ENCODE data around the gene CPSF7. TPM values are rescaled to one million over a fixed set of nuclear protein-coding genes. Genes with fewer than 3 reads are reported as not detected.

The CPSF7 gene
- total RNA-seq, 1 experiment from 2014 or later = 145 TPM

DNA sequence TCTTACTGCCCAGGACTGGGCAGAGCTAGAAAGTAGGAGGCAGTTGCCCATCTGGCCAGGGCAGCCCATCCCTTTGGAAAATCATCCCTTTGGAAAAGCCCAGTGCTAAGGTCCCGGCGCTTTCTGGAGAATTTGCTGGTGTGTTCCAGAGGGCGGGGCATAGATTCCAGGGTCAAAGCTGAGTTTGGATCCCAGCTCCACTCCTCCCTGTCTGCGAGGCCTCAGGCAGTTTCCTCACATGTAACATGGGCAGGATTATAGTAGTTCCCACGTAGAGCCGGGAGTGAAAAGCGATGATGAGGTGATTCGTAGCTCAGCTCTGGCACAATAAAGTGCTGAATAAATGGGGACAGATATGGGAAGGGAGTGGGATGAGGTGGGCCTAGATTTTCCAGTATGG lies 47.4 kb upstream of the CPSF7 start:
- H2AFZ ChIP-seq (ENCODE audit: low read length) = no peak overlapping the region
- H3K79me1 ChIP-seq (ENCODE audit: insufficient read depth, low read depth, low read length, poor library complexity, severe bottlenecking) = no peaks in the 10 kb centered on the region
- no peak overlapping the region for H4K5ac ChIP-seq (ENCODE audit: insufficient read length, low read depth, low read length)
- H3K36me3 Mint-ChIP-seq (ENCODE audit: insufficient read depth in 1 of 3, low read depth in 3 of 3) = peaks cover 0 to 5% (median 2%) of the 10 kb centered on the region in 3 experiments; a peak in 3 of 7 replicates
- H3K23ac ChIP-seq (ENCODE audit: insufficient read length, low read depth, low read length) = no peak overlapping the region
- H4K8ac ChIP-seq (replicated peaks; ENCODE audit: insufficient read length, low read depth, low read length) = no peak overlapping the region
- no peaks in the 10 kb centered on the region for H3K9me3 Mint-ChIP-seq
- H2BK120ac ChIP-seq (ENCODE audit: low read depth, low read length, poor library complexity, severe bottlenecking) = no peak overlapping the region
- H3K14ac ChIP-seq (ENCODE audit: insufficient read depth, low read length) = no peak overlapping the region
- no peak for DNase-seq
- no peaks in the 10 kb centered on the region for H3K4me1 ChIP-seq (ENCODE audit: insufficient read depth, low read length)
- no peaks in the 10 kb centered on the region for H3K27me3 ChIP-seq (ENCODE audit: insufficient read depth, low read length)
- H3K4ac ChIP-seq (ENCODE audit: low read depth, low read length) = no peak overlapping the region
- no peak overlapping the region for H3K18ac ChIP-seq (ENCODE audit: insufficient read length, low read depth, low read length)
- no peaks in the 10 kb centered on the region for H3K23me2 ChIP-seq (ENCODE audit: insufficient read length, low read depth, low read length, poor library complexity, severe bottlenecking)
- no peaks in the 10 kb centered on the region for H3K79me2 ChIP-seq (ENCODE audit: insufficient read depth, low read length)
- no peak overlapping the region for H3K27ac ChIP-seq (ENCODE audit: insufficient read length, low read depth, low read length)
- no peak overlapping the region for H4K91ac ChIP-seq (ENCODE audit: insufficient read length, low read depth, low read length)
- H2BK15ac ChIP-seq (ENCODE audit: low read depth, low read length) = no peak overlapping the region
- no peak overlapping the region for H3K4me2 ChIP-seq (ENCODE audit: insufficient read depth, insufficient read length, low read length)
- no peaks in the 10 kb centered on the region for H3K9me3 ChIP-seq (ENCODE audit: control insufficient read depth, low read depth, low read length)
- H3K9ac ChIP-seq (ENCODE audit: extremely low read depth, insufficient read length, low read length) = no peak overlapping the region
- no CpG with 5 or more reads among the region's 8 CpGs for WGBS (ENCODE audit: extremely low coverage, insufficient read length, low lambda C conversion rate)
- no peak overlapping the region for H3K27ac Mint-ChIP-seq
- H2AK5ac ChIP-seq (ENCODE audit: insufficient read length, low read length) = no peak overlapping the region
- no peak overlapping the region for H2BK12ac ChIP-seq (ENCODE audit: insufficient read length, low read depth, low read length)
- no peak overlapping the region for H3K4me3 Mint-ChIP-seq
- H2BK5ac ChIP-seq (ENCODE audit: insufficient read length, low read length) = no peak overlapping the region
- peaks cover 17 to 27% of the 10 kb centered on the region in 2 experiments for H3K4me1 Mint-ChIP-seq
- H3K56ac ChIP-seq (ENCODE audit: insufficient read length, low read depth, low read length) = no peak overlapping the region
- H2BK20ac ChIP-seq (ENCODE audit: low read depth, low read length, poor library complexity, severe bottlenecking) = no peak overlapping the region
- no peaks in the 10 kb centered on the region for H4K20me1 ChIP-seq (ENCODE audit: control insufficient read depth, insufficient read depth, insufficient read length)
- no peak overlapping the region for H3T11ph ChIP-seq (ENCODE audit: low read length)
- TF ChIP-seq, protein P1, sequence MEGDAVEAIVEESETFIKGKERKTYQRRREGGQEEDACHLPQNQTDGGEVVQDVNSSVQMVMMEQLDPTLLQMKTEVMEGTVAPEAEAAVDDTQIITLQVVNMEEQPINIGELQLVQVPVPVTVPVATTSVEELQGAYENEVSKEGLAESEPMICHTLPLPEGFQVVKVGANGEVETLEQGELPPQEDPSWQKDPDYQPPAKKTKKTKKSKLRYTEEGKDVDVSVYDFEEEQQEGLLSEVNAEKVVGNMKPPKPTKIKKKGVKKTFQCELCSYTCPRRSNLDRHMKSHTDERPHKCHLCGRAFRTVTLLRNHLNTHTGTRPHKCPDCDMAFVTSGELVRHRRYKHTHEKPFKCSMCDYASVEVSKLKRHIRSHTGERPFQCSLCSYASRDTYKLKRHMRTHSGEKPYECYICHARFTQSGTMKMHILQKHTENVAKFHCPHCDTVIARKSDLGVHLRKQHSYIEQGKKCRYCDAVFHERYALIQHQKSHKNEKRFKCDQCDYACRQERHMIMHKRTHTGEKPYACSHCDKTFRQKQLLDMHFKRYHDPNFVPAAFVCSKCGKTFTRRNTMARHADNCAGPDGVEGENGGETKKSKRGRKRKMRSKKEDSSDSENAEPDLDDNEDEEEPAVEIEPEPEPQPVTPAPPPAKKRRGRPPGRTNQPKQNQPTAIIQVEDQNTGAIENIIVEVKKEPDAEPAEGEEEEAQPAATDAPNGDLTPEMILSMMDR (conservative IDR thresholded peaks at IDR 0.05) = no peak
- H3K27me3 Mint-ChIP-seq (ENCODE audit: low read depth) = peaks cover 2% of the 10 kb centered on the region
